ENCODE results near the gene OGA.

The OGA gene

GRCh38 chr10:101782811-101783735 lies 35.2 kb downstream of the OGA start, which contains the start of gene NPM3 (continued):
- TF ChIP-seq MZF1 (tag by site-specific recombination; IDR thresholded peaks at IDR 0.05; ENCODE audit: borderline replicate concordance) (peak; percentile 7; the same call in 1 of the 2 replicates), KLF8 (tag by site-specific recombination; IDR thresholded peaks at IDR 0.05) (peak; percentile 92), GLI4 (tag by site-specific recombination; IDR thresholded peaks at IDR 0.05) (peak; percentile 40; the same call in 1 of the 2 replicates), ZNF558 (tag by site-specific recombination; IDR thresholded peaks at IDR 0.05) (no peak), ZNF548 (tag by site-specific recombination; IDR thresholded peaks at IDR 0.05) (no peak), ZNF660 (tag by site-specific recombination; IDR thresholded peaks at IDR 0.05) (no peak), ZNF223 (tag by site-specific recombination; IDR thresholded peaks at IDR 0.05) (no peak), ZNF692 (tag by site-specific recombination; IDR thresholded peaks at IDR 0.05) (peak; percentile 70), ZNF600 (tag by site-specific recombination; IDR thresholded peaks at IDR 0.05) (peak; percentile 97; the same call in 1 of the 2 replicates), ZNF837 (tag by site-specific recombination; IDR thresholded peaks at IDR 0.05) (no peak), ZBTB20 (tag by site-specific recombination; IDR thresholded peaks at IDR 0.05) (peak; percentile 45; the same call in 1 of the 2 replicates), ZNF777 (tag by site-specific recombination; IDR thresholded peaks at IDR 0.05; ENCODE audit: borderline replicate concordance) (no peak), PBX3 (CRISPR knock-in tag; IDR thresholded peaks at IDR 0.05) (no peak), ZNF624 (tag by site-specific recombination; IDR thresholded peaks at IDR 0.05) (no peak), ZNF2 (tag by site-specific recombination; IDR thresholded peaks at IDR 0.05) (peak; percentile 85; the same call in 1 of the 2 replicates), ZNF521 (tag by site-specific recombination; IDR thresholded peaks at IDR 0.05) (no peak), ZNF184 (tag by site-specific recombination; IDR thresholded peaks at IDR 0.05) (no peak), ZBTB10 (tag by site-specific recombination; IDR thresholded peaks at IDR 0.05) (no peak), ZNF350 (tag by site-specific recombination; IDR thresholded peaks at IDR 0.05) (no peak), ZBTB17 (tag by site-specific recombination; IDR thresholded peaks at IDR 0.05) (peak; percentile 72; the same call in 1 of the 2 replicates), ZNF580 (tag by site-specific recombination; IDR thresholded peaks at IDR 0.05) (0 out of 2 replicates have a peak, but pooled peaks have one; percentile 50), ZBTB48 (tag by site-specific recombination; IDR thresholded peaks at IDR 0.05) (peak; percentile 56; the same call in 1 of the 2 replicates), ZNF132 (tag by site-specific recombination; IDR thresholded peaks at IDR 0.05; ENCODE audit: borderline replicate concordance) (no peak), SP3 (tag by site-specific recombination; IDR thresholded peaks at IDR 0.05) (peak; percentile 96), ZNF324 (tag by site-specific recombination; IDR thresholded peaks at IDR 0.05) (peak; percentile 35; the same call in 1 of the 2 replicates), PRDM6 (tag by site-specific recombination; IDR thresholded peaks at IDR 0.05) (no peak), BCL11B (tag by site-specific recombination; IDR thresholded peaks at IDR 0.05; ENCODE audit: low read depth) (0 out of 2 replicates have a peak, but pooled peaks have one; percentile 9), ZNF24 (tag by site-specific recombination; IDR thresholded peaks at IDR 0.05) (0 out of 2 replicates have a peak, but pooled peaks have one; percentile 45), ZNF416 (tag by site-specific recombination; IDR thresholded peaks at IDR 0.05) (no peak), ZBTB26 (tag by site-specific recombination; optimal IDR thresholded peaks at IDR 0.05) (peak; percentile 21), KLF16 (tag by site-specific recombination; IDR thresholded peaks at IDR 0.05) (peak; percentile 91; the same call in 1 of the 2 replicates)
